Measurements from ENCODE around the gene ZNF343. TPM values are rescaled to one million over a fixed set of nuclear protein-coding genes. Genes with fewer than 3 reads are reported as not detected.

The ZNF343 gene
- total and polyA plus RNA-seq, 2 of the 4 experiments (the other 2 are of a cell fraction), result 7.8 to 26.2 TPM

GRCh38 chr20:2476742-2477615, 31.7 kb downstream of the ZNF343 start:
- Histone ChIP-seq H3K79me1 (ENCODE audit: low read depth in 1 of 2, low read length in 2 of 2) (peaks cover 5 to 8% of the 10 kb centered on the region in 2 experiments; a peak in 3 of 4 replicates), H3K9me1 (ENCODE audit: insufficient read depth, low read length) (peaks cover 4% of the 10 kb centered on the region; the same call in 1 of the 2 replicates), H4K8ac (ENCODE audit: low read depth in 2 of 2, low read length in 2 of 2) (no peak overlapping the region), H2BK15ac (ENCODE audit: low read depth, low read length) (no peak overlapping the region), H3K27ac (ENCODE audit: insufficient read depth, low read length) (no peak overlapping the region), H3K4me3 (ENCODE audit: insufficient read depth, low read depth, low read length) (no peak overlapping the region), H4K5ac (ENCODE audit: low read depth, low read length) (no peak overlapping the region), H2AFZ (replicated peaks; ENCODE audit: low read length, poor library complexity) (no peak overlapping the region), H3K27me3 (ENCODE audit: control insufficient read depth, insufficient read depth, low read length) (no peaks in the 10 kb centered on the region), H3K18ac (ENCODE audit: low read depth, low read length) (no peak overlapping the region), H3K36me3 (ENCODE audit: control insufficient read depth, insufficient read depth, low read length) (peaks cover 7% of the 10 kb centered on the region), H3K14ac (replicated peaks; ENCODE audit: low read depth, low read length) (no peak overlapping the region), H2AK9ac (replicated peaks; ENCODE audit: low read depth, low read length, poor library complexity) (no peak overlapping the region), H3K9ac (ENCODE audit: low read depth, low read length) (no peak overlapping the region), H3K4ac (ENCODE audit: low read depth, low read length) (no peak overlapping the region), H3K23ac (ENCODE audit: low read depth, low read length) (no peak overlapping the region), H3K4me1 (ENCODE audit: control insufficient read depth, insufficient read depth, low read length) (no peaks in the 10 kb centered on the region), H4K91ac (ENCODE audit: insufficient read depth, low read depth, low read length) (no peak overlapping the region), H3K4me2 (ENCODE audit: low read depth, low read length) (no peak overlapping the region), H2BK5ac (ENCODE audit: low read depth, low read length, poor library complexity, severe bottlenecking) (no peak overlapping the region), H2BK120ac (ENCODE audit: low read depth, low read length) (no peak overlapping the region), H2AK5ac (ENCODE audit: low read depth, low read length) (no peak overlapping the region), H2BK20ac (ENCODE audit: low read depth, low read length) (no peak overlapping the region), H3K9me3 (ENCODE audit: control insufficient read depth, insufficient read depth, low read length) (no peaks in the 10 kb centered on the region), H4K20me1 (ENCODE audit: insufficient read depth, low read length) (no peaks in the 10 kb centered on the region), H3K56ac (ENCODE audit: extremely low read depth, insufficient read depth, low read length) (no peak overlapping the region)
- 83% methylated on average over 1 of the region's 5 CpGs; no CpG with 5 or more reads in 1 of the 2 experiments for whole genome bisulfite sequencing, 2 experiments (ENCODE audit: extremely low coverage in 2 of 2, insufficient read length in 1 of 2)
- ChIA-PET CTCF (interaction anchor here (0.5 to 0.8 kb wide), 2 partner anchors 18 to 45 kb away, joined by 3 to 6 read pairs; no protein-coding TSS in a partner anchor), POLR2A (ENCODE audit: unreplicated experiment) (no interaction called here)
- DNase-seq (no peak), ATAC-seq (ENCODE audit: low read depth) (no peak)
- dilution Hi-C loops (cut with HindIII; ENCODE audit: low sequenced_read_pairs, unreplicated experiment), result no loop called here
- in situ Hi-C loops (cut with MboI; ENCODE audit: low sequenced_read_pairs), result no loop called here
- intact Hi-C loops (cut with micrococcal nuclease), result no loop called here
- no TSS peak for BruUV-seq (replicated peaks)
- no peak for TF ChIP-seq SMC3 (IDR thresholded peaks at IDR 0.05; ENCODE audit: low read depth, low read length)
- no peak for TF ChIP-seq RAD21 (IDR thresholded peaks at IDR 0.05; ENCODE audit: low read length)
- no peak for TF ChIP-seq MXI1 (IDR thresholded peaks at IDR 0.05; ENCODE audit: borderline replicate concordance, low read depth, low read length)
- TF ChIP-seq ELK1 (IDR thresholded peaks at IDR 0.05; ENCODE audit: borderline replicate concordance, low read depth, low read length), result no peak
- no peak for TF ChIP-seq MAFK (IDR thresholded peaks at IDR 0.05; ENCODE audit: low read depth, low read length)
- TF ChIP-seq CHD1 (IDR thresholded peaks at IDR 0.05; ENCODE audit: low read depth, low read length), result no peak
- TF ChIP-seq RCOR1 (IDR thresholded peaks at IDR 0.05; ENCODE audit: insufficient replicate concordance, low read length), result no peak
- TF ChIP-seq MAZ (IDR thresholded peaks at IDR 0.05; ENCODE audit: borderline replicate concordance, low read depth, low read length), result no peak
- no peak for TF ChIP-seq CTCF (conservative IDR thresholded peaks at IDR 0.05; ENCODE audit: low read depth, low read length)
- no peak for TF ChIP-seq FOS (IDR thresholded peaks at IDR 0.05; ENCODE audit: low read depth, low read length)
- TF ChIP-seq USF2 (IDR thresholded peaks at IDR 0.05; ENCODE audit: low read depth, low read length), result no peak
- no peak for TF ChIP-seq BHLHE40 (IDR thresholded peaks at IDR 0.05; ENCODE audit: low read depth, low read length)
- TF ChIP-seq CEBPB (IDR thresholded peaks at IDR 0.05; ENCODE audit: low read depth, low read length), result no peak
- TF ChIP-seq RFX5 (IDR thresholded peaks at IDR 0.05; ENCODE audit: low read depth, low read length), result no peak

Data from IMR-90 (cell line).